HG03103 (cell line): ENCODE data around the gene PTP4A2.

Experiments
- ATAC-seq: cut with Tn5 transposase; IDR thresholded peaks from one replicate; pipeline ENCODE4 v1.9.1; 2021; ENCODE audit warnings: low read depth; ENCODE audit not compliant: unreplicated experiment

The PTP4A2 gene

DNA sequence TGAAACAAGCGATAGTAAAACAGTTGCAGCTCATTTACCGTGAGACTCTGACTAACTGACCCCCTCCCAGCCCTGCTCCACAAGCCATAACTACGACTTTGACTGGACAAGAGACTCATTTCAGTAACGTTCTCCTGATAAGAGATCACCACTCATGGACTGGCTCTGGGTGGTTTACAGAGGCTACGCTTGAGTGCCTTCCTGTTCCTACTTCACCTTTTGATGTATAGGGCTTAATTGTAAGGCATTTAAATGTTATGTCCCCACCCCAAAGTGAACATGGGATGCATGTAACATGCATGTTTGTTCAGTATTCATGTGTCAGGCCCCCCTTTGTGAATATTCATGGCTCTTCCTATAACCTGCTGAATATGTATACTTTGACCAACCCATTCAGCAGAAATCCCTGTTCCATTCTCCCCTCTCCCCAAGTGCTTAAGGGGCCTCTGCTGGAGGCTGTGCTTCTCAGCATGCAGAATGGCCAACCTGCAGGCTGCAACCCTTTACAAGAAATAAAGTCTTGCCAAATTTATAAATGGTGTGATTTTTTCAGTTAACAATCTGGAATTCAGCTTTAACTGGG, 71.6 kb downstream of the PTP4A2 start:
- no peak for ATAC-seq

DNA sequence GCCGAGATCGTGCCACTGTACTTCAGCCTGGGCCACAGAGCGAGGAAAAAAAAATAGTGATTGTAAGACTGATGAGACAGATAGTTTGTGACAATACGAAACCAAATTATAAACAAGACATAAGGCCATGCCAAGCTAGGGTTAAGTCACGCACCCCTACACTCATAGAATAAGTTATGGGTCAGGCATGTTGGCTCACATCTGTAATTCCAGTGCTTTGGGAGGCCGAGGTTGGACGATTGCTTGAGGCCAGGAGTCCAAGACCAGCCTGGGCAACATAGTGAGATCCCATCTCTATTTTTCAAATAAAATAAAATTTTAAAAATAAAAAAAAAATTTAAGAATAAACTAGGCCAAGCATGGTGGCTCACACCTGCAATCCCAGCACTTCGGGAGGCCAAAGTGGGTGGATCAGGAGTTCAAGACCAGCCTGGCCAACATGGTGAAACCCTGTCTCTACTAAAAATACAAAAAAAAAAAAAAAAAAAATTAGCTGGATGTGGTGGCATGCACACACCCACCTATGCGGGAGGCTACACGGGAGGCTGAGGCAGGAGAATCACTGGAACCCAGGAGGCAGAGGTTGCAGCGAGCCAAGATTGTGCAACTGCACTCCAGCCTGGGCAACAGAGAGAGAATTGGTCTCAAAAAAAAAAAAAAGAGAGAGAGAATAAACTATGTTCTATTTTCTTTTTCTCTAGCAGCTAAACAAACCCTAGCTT, 72.3 kb downstream of the PTP4A2 start:
- no peak for ATAC-seq

DNA sequence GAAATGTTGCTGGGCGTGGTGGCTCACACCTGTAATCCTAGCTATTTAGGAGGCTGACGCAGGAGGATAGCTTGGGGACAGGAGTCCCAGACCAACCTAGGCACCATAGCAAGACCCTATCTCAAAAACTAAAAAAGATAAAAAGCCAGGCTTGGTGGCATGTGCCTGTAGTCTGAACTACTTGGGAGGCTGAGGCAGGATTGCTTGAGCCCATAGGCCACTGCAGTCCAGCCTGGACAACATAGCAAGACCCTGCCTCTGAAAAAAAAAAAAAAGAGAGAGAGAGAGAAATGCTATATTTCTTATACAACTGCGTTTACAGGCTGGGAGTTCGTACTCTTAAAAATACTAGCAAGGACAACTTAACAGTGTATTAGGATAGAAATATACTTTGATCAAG, 76.1 kb downstream of the PTP4A2 start:
- ATAC-seq, result no peak

DNA sequence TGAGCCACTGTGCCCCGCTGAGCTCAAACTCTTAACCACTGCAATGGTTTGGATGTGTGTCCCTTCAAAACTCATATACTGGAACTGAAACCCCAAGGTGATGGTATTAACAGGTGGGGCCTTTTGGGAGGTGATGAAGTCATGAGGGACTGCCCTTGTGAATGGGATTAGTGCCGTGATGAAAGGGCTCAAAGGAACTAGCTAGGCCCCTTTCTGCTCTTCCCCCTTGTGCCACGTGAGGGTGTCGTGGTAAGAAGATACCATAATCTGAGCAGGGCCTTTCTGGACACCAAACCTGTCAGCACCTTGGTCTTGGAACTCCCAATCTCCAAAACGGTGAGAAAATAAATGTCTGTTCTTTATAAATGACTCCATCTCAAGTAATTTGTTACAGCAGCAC, 76.8 kb downstream of the PTP4A2 start:
- ATAC-seq, result no peak

DNA sequence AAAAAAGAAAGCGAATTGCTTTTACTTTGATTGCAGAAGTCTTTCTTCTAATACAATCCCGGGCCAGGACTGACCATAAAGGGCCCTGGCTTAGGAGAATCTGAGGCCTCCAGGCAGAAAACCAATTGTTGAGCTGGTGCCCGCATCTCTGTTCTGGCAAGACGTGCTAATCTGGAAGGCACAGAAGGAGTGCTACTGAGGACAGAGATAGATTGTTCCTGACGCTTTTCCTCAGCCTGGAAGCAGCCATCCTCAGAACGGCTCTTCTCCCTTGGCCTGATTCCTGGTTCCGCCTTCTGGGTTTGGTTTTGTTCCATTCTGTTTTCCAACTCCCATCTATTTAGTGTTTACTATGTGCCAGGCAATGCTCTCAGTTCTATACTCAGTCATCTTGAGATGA, 77.6 kb downstream of the PTP4A2 start:
- no peak for ATAC-seq

DNA sequence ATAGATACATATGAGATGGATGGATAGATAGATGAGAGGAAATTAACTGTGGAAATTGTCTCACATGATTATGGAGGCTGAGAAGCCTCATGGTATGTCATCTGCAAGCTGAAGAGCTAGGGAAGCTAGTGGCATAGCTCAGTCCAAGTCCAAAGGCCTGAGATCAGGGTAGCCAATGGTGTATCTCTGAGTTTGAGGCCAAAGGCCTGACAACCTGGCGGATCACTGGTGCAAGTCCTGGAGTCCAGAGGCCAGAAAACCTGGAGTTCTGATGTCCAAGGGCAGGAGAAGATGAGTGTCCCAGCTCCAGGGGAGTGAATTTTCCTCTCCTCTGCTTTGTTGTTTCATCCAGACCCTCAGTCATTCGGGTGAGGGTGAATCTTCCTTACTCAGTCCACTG, 78.4 kb downstream of the PTP4A2 start:
- ATAC-seq, result no peak

DNA sequence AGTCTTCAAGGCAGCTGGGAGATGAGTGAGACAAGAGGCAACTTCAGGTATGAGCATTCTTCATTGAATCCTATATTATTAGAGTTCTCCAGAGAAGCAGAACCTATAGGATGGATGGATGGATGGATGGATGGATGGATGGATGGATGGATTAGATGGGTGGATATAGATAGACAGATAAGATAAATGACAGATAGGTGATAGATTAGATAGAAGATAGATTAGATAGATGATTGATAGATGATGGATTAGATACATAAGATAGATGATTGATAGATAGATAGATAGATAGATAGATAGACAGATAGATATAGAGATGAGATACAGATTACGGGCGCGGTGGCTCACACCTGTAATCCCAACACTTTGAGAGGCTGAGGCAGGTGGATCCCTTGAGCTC, 79.1 kb downstream of the PTP4A2 start:
- no peak for ATAC-seq

DNA sequence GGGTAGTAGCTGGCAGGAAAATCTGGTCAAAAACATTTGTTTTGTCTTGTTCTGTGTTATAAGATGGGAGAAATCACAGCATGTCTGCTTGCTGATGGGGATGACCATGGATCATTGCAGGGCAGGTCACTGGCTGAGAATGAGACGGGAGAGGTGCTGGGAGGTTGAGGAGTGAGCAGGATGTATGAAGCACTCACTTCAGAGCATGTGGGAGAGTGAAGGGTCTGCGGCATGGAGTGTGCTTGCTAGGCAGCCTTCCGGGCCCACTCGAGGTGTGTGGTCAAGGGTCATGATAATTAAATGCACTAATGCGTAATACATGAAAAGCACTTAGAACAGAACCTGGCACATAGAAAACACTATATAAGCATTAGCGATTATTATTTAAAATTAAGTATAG, 80.3 kb downstream of the PTP4A2 start:
- no peak for ATAC-seq
